MG63 (cell line): ENCODE data around the gene ALDH5A1. TPM values are rescaled to one million over a fixed set of nuclear protein-coding genes. Genes with fewer than 3 reads are reported as not detected.

ENCODE experiments used
- DNase-seq: peaks from one replicate; pipeline ENCODE4 v3.0.0-alpha.2; 2020
- H3K27me3 ChIP-seq: fragments of 250-450 bp; sonication (Bioruptor Pico); 2 replicates; pipeline ENCODE4 v1.5.1; 2020; ENCODE audit warnings: mild to moderate bottlenecking, moderate library complexity
- H3K36me3 ChIP-seq: fragments of 250-450 bp; sonication (Bioruptor Pico); 2 replicates; pipeline ENCODE4 v1.5.1; 2020; ENCODE audit warnings: mild to moderate bottlenecking, moderate library complexity
- H3K4me3 ChIP-seq: fragments of 250-450 bp; sonication (Bioruptor Pico); 2 replicates; pipeline ENCODE4 v1.5.1; 2020; ENCODE audit warnings: mild to moderate bottlenecking, moderate library complexity
- H3K9me3 ChIP-seq: fragments of 250-450 bp; sonication (Bioruptor Pico); 2 replicates; pipeline ENCODE4 v1.5.1; 2020; ENCODE audit warnings: mild to moderate bottlenecking, moderate library complexity
- total RNA-seq: library from RNA; depleted of rRNA; stranded (reverse); fragments of >200 nt; shearing (Covaris generic); gene quantifications from 2 replicates; pipeline ENCODE4 v1.2.3, GENCODE V29; 2014; ENCODE audit warnings: low replicate concordance; rRNA removed

Gene ALDH5A1
- 1.1 and 1.5 TPM in 2 replicates for total RNA-seq

DNA sequence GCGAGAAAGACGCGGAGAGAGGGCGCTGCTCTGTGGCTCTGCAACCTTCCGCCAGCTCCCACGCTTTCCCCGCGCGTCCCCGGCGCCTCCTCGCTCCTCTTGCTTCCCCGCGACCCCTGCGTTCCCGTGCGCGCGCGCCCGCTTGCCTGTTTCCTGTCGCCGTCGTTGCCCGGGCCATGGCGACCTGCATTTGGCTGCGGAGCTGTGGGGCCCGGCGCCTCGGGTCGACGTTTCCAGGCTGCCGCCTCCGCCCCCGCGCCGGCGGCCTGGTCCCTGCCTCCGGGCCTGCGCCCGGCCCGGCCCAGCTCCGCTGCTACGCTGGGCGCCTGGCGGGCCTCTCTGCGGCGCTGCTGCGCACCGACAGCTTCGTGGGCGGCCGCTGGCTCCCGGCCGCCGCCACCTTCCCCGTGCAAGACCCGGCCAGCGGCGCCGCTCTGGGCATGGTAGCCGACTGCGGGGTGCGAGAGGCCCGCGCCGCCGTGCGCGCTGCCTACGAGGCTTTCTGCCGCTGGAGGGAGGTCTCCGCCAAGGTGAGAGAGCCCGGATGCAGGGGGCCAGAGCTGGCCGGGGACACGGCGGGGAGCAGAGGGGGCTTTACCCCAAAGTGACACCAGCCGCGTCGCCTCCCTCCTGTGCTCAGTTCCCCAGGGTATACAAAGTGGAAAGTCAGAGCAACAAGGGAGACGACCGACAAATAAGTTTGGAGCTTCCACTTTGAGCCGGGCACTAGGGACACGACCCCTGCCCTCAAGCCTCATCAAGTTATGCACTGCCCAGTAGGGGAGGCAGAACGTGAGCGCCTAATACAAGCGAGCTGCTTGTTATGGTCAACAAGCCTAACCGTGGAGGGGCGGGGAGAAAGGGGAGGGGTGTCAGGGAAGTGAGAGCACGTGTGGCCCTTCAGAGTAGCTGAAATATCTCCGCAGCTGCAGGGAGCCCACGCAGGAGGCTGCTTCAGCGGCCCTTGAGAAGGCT lies at the start of gene ALDH5A1:
Gene ALDH5A1, plus strand, starts transcription at position 149 of the 975 bp plus-strand sequence. Its CDS starts 28 bp downstream, at position 177.
- peak; percentile 49 for DNase-seq
- Histone ChIP-seq H3K27me3 (no peaks in the 10 kb centered on the region), H3K9me3 (no peaks in the 10 kb centered on the region), H3K4me3 (peak within 1 kb of the TSS; percentile 44), H3K36me3 (no peaks in the 10 kb centered on the region)

DNA sequence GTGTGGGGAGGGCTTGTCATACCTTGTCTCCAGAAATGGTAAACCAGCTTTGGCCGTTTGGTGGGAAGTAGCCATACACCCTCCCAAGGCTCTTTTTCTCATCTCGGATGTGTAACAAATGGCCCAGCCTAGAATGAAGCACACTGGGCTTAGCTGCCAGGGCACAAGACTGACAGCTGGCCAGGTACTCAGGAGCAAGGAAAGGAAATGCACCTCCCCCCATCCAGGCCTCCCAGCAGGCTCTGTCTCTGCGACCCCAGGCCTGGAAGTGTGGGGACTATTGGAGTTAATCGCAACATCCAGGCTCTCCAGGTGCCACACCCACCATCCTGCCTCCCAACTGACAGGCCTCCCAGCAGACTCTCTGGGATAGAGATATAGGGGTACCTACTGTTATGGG lies 49.1 kb upstream of the ALDH5A1 start:
- no peak for DNase-seq
- H3K27me3 ChIP-seq: no peaks in the 10 kb centered on the region
- H3K36me3 ChIP-seq: no peaks in the 10 kb centered on the region
- H3K9me3 ChIP-seq: no peaks in the 10 kb centered on the region
- no peak overlapping the region for H3K4me3 ChIP-seq

DNA sequence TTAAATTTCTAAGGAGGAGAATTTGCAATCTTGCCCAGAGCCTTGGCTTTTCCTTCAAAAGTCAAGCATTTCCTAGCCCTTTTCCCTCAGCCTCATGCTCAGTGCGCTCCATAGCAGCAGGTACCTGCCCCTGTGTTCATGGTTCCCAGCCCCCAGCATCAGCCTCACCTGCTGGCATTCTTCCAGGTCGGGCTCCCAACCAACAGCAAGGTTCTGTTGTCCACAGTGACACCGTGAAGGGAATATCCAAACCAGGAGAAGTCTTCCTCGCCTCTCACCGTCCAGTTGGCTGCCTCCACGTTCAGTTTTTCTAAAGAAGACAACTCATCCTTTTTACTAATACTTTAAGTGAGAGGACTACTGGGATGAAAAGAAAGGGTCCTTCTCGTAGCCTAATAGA lies 48.1 kb upstream of the ALDH5A1 start:
- no peaks in the 10 kb centered on the region for H3K9me3 ChIP-seq
- no peak for DNase-seq
- no peaks in the 10 kb centered on the region for H3K36me3 ChIP-seq
- H3K27me3 ChIP-seq: no peaks in the 10 kb centered on the region
- H3K4me3 ChIP-seq: no peak overlapping the region

DNA sequence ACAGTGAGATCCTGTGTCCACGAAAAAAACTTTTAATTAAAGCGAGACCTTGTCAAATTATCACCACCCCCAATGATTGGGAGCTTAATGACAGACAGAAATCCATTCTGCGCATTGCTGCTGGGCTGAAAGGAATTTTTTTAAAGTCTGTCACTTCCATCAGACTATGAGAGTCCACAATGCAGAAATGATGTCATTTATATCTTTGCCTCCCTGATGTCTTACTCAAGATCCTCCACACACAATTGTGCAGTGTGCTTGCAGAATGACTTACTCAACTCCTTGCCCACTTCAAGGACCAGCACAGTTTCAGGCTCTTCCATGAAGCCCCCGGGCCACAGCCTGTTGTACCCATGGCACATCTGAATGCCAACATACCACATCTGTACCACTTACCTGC lies 46.4 kb upstream of the ALDH5A1 start:
- no peaks in the 10 kb centered on the region for H3K36me3 ChIP-seq
- no peaks in the 10 kb centered on the region for H3K27me3 ChIP-seq
- no peak overlapping the region for H3K4me3 ChIP-seq
- no peak for DNase-seq
- H3K9me3 ChIP-seq: no peaks in the 10 kb centered on the region

DNA sequence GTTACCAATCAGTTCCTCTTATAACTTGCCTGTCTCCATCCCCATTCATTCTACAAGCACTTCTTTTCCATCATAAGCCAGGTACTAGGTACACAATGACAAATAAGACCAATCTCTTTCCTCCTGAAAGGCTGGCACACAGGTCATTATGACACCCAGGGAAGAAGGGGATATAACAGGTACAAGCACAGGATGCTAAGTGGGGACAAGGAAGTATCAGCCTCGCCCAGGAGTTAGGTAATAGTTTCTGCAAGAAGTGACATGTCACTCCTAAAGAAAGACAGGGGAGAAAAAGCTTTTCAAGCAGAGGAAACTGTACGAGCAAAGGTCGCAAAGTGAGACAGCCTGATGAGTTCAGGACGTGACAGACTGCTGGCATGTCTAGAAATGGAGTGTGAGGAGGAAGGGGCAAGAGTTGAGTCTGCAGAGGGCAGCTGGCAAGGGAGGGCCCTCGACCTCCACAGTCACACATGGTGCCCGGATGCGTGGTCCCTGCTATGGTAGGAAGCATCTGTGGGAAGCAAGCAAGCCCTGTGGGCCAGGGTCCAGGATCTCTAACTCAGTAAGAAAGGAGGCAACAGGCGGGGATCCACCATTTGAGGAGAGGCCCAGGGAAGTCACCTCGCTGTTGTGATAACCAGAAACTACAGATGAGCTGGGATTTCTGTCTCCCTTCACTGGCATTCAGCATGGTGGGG lies 45.8 kb upstream of the ALDH5A1 start:
- H3K27me3 ChIP-seq: no peaks in the 10 kb centered on the region
- DNase-seq: no peak
- no peaks in the 10 kb centered on the region for H3K36me3 ChIP-seq
- H3K9me3 ChIP-seq: no peaks in the 10 kb centered on the region
- H3K4me3 ChIP-seq: no peak overlapping the region

DNA sequence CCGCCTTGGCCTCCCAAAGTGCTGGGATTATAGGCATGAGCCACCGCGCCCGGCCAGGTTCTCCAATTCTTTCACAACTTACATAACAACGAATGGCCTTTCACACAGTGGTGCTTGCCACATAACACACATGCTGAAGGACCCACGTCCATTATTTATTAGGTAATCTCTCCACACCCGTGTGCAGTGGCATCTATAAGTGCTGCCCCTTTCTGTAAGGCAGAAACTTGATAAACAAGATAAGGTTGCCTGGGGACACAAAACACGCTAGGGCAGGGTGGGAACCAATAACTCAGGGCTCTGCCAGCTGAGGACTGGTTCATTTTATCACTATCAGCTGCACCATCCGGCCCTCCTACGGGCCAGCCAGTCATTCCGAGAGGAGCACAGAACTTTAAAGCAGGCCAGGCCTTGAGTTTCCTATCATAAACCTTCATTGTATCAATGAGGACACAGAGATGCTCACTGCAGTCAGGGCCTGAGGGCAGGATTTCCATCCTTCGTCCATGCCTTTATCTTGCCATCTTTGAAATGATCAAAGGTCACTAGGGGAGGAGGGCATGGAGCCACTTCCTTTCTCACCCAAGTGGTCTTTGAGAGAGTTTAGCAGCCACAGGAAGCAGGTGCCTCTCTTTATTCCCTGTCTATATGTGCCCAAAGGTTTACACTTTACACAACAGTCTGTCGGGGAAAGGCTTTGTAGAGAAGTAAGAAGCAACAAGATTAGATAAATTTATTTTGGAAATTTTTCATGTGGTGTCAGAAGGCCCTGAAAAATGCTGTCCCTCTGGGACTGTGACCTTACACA lies 43.0 kb upstream of the ALDH5A1 start:
- no peak for DNase-seq
- Histone ChIP-seq H3K27me3 (no peaks in the 10 kb centered on the region), H3K9me3 (no peaks in the 10 kb centered on the region), H3K36me3 (no peaks in the 10 kb centered on the region), H3K4me3 (no peak overlapping the region)

DNA sequence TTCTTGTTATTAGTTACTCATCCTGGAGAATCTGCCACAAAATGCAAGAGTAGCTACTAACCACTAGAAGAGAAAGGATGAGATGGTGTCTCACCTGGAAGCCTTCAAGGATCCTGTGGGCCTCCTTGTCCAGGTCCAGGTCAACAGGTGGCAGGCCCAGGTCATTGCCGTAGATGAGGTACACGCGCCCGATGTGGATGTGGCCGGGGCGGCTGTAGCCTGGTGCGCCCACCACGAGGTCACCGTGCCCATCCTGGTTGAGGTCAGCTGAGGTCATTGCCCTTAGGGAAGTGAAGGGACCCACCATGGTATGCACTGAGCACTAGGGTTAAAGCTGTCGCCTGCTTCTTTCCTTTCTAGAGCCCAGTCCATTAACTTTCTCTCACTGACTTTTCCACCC lies 40.8 kb upstream of the ALDH5A1 start:
- Histone ChIP-seq H3K27me3 (no peaks in the 10 kb centered on the region), H3K36me3 (no peaks in the 10 kb centered on the region), H3K4me3 (no peak overlapping the region), H3K9me3 (no peaks in the 10 kb centered on the region)
- no peak for DNase-seq

DNA sequence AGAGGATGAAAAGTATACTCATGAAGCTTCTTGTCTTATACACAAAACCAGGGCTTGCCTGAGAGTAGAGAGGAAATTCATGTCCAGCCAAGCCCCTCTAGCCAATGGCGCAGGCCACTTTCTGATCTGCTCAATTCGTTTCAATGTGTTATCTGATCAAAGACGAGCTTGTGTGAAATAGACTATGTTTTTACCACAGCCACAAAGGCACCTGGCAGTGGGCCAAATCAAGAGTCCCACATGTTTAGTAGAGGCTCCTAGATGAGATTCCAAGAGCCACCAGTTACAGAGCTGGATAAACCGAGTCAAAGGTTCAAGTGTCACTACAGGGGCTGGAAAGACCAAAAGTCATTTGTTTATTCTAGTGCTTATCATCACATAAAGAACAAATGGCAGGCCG lies 40.3 kb upstream of the ALDH5A1 start:
- no peak overlapping the region for H3K4me3 ChIP-seq
- no peaks in the 10 kb centered on the region for H3K36me3 ChIP-seq
- H3K9me3 ChIP-seq: no peaks in the 10 kb centered on the region
- no peaks in the 10 kb centered on the region for H3K27me3 ChIP-seq
- DNase-seq: no peak

DNA sequence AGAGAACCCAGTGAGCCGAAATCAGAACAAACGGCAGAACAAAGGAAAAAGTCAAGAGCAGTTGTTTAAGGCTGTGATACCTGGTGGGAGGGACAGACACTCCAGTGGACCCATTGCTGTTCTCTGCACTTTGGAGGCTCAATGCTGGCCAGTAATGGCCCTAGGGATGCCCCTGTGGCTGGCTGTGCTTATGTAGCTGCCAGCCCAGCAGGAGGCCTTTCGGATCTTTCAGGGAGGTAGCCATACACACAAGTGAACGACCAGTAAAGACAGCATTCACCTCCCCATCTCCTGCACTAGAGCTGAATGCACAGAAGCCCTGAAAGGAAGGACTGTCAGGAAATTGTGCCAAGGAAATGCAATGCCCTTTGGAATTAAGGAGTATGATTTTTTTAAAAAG lies 39.7 kb upstream of the ALDH5A1 start:
- DNase-seq: no peak
- no peaks in the 10 kb centered on the region for H3K9me3 ChIP-seq
- H3K4me3 ChIP-seq: no peak overlapping the region
- no peaks in the 10 kb centered on the region for H3K27me3 ChIP-seq
- no peaks in the 10 kb centered on the region for H3K36me3 ChIP-seq

DNA sequence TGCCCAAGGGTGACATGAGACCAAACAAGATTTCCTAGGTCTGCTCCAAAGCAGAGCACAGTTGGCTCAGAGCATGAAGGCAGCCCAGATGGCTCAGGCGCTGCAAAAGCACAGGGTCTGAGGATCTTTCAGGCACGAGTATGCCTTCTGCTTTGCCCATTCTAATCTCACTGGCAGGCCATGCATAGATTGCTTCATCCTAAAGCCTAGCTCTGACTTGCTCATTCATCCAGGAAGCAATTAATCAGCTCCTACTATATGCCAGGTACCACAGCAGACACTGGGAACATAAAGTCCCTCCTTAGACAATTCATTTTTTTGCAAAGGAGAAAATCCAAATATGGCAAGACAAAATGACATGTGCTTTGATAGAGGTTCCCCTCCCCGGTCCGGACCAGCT lies 36.6 kb upstream of the ALDH5A1 start:
- H3K9me3 ChIP-seq: no peaks in the 10 kb centered on the region
- peak; percentile 6 for DNase-seq
- no peaks in the 10 kb centered on the region for H3K36me3 ChIP-seq
- no peaks in the 10 kb centered on the region for H3K27me3 ChIP-seq
- no peak overlapping the region for H3K4me3 ChIP-seq

DNA sequence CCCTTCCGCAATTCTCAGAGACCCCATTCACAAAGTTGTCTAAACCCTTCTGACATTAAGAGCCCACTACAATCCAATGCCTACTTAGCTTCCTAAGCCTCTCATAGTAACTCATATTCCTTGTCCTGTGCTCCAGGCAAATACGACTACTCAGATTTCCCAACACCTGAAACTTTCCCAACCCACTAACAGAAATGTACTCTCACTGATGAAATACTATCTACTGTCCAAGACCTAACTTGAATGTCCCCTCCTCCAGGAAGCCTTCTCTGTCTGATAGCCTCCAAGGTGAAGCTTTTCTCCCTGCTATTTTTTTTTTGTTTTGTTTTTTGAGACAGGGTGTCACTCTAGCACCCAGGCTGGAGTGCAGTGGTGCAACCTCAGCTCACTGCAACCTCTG lies 35.8 kb upstream of the ALDH5A1 start:
- no peak for DNase-seq
- Histone ChIP-seq H3K36me3 (no peaks in the 10 kb centered on the region), H3K27me3 (no peaks in the 10 kb centered on the region), H3K9me3 (no peaks in the 10 kb centered on the region), H3K4me3 (no peak overlapping the region)

DNA sequence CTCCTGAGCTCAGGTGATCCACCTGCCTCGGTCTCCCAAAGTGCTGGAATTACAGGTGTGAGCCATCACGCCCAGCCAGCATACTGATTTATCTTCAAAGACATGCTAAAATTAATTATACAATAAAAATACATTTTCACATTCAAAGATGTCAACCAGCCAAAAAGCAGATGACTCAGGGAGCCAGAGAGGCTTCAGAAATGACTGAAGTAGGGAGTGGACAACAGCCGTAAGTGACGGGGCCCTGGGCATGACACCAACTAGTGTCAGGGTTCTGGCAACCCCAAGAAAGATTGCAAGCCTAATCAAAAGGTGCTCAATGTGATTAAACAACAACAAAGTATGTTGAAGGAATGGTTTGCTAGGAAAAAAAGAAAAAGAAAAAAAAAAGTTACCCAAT lies 33.8 kb upstream of the ALDH5A1 start:
- peak; percentile 2 for DNase-seq
- H3K4me3 ChIP-seq: no peak overlapping the region
- no peaks in the 10 kb centered on the region for H3K36me3 ChIP-seq
- no peaks in the 10 kb centered on the region for H3K27me3 ChIP-seq
- no peaks in the 10 kb centered on the region for H3K9me3 ChIP-seq

DNA sequence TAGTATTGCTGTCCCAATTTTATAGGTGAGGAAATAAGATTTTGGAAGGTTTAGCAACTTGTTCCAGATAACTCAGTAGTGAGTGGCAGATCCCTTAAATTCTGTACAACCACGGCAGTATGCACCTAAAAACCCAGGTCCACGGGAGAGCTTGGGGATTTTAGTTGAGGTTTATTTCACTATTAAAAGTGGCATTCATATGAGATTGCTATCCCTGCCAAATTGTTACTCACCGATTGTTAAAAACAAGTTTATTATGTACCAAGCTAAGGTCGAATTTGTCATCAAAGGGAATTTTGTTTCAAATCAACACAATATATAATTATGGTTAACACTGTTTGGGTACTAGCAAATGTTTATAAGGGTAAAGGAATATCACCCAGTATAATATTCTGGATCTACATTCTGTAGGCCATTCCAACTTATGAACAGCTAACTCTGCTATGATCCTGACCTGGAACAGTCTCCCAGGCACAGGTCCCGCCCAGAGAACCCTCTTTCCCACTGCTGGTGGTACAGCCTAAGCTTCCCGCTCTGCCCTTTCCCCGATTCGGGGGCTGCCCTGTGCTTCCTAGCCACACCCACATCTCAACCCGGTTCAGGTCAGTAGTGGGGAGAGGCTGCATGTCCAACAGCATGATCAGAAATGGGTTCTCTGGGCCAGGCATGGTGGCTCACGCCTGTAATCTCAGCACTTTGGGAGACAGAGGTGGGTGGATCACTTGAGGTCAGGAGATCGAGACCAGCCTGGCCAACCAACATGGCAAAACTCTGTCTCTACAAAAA lies 30.3 kb upstream of the ALDH5A1 start:
- no peaks in the 10 kb centered on the region for H3K27me3 ChIP-seq
- H3K4me3 ChIP-seq: no peak overlapping the region
- H3K9me3 ChIP-seq: no peaks in the 10 kb centered on the region
- H3K36me3 ChIP-seq: no peaks in the 10 kb centered on the region
- DNase-seq: no peak

DNA sequence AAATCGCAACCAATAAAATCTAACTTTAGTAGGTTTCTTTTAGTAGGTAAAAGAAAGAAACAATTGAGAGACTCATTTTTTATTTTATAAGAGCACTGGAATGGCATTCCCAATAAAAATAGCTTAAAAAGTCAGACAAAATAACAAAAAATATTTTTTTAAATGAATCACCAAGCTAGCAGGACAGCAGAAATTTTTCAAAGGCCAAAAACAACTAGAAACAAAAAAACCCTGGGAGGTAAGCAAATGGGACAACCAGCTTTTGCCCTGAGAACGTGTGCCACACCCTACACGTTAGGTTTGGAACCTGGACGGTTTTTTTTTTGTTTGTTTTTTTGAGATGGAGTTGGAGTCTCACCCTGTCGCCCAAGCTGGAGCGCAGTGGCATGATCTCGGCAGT lies 25.0 kb upstream of the ALDH5A1 start:
- no peak overlapping the region for H3K4me3 ChIP-seq
- no peaks in the 10 kb centered on the region for H3K27me3 ChIP-seq
- H3K36me3 ChIP-seq: no peaks in the 10 kb centered on the region
- no peaks in the 10 kb centered on the region for H3K9me3 ChIP-seq
- no peak for DNase-seq

DNA sequence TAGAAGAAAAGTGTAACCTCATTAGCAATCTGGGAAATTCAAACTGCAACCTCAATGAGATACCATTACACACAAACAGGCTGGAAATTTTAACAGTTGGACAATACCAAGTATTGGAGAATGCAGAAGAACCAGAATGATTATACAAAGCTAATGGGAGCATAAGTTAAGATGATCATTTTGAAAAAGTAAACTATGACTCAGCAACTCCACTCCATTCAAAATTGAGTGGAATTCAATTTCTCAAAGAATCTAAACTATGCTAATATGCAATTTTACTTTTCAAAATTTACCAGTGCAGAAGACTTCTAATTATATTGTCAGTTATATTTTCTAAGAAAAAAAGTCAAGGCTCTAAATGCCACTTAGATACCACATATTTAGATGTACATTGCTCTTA lies 22.6 kb upstream of the ALDH5A1 start:
- Histone ChIP-seq H3K36me3 (no peaks in the 10 kb centered on the region), H3K27me3 (no peaks in the 10 kb centered on the region), H3K4me3 (no peak overlapping the region), H3K9me3 (no peaks in the 10 kb centered on the region)
- DNase-seq: no peak

DNA sequence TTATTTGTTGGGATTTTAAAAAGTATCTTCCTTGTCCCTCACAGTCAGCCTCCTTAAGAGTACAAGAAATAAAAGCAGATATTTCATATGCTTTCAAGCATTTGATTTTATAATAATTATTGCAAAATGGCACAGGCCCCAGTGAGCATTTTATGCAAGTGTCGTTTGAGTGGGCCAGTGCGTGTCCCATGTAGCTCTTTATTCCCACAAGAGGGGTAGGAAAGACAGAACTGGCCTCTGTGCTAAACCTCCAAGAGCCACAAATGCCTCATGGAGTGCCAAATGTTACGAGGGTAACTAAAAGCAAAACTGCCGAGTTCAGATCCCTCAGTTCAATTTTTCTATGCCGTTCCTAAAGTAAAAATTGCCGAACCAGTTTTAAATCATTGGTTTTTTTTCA lies 18.1 kb upstream of the ALDH5A1 start:
- Histone ChIP-seq H3K27me3 (no peaks in the 10 kb centered on the region), H3K4me3 (no peak overlapping the region), H3K36me3 (no peaks in the 10 kb centered on the region), H3K9me3 (no peaks in the 10 kb centered on the region)
- no peak for DNase-seq
